Fibroblast of the aortic adventitia (primary cell): ENCODE data around the gene KCNQ1. TPM values are rescaled to one million over a fixed set of nuclear protein-coding genes. Genes with fewer than 3 reads are reported as not detected.

Source experiments
- DNase-seq: peaks from one replicate; pipeline ENCODE4 v3.0.0-alpha.2; 2010; ENCODE audit warnings: low read depth
- H3K4me3 ChIP-seq: 2 replicates; pipeline ENCODE4 v1.5.1; 2011; ENCODE audit warnings: low read depth, mild to moderate bottlenecking, control low read depth, low read length, moderate library complexity
- total RNA-seq: library from RNA; depleted of rRNA; stranded (reverse); fragments of >200 nt; gene quantifications from 2 replicates; pipeline ENCODE4 v1.2.3, GENCODE V29; 2012; ENCODE audit warnings: low replicate concordance
- TF ChIP-seq, protein P1 (sequence below): IDR thresholded peaks from 2 replicates; pipeline ENCODE4 v1.5.1; 2011; ENCODE audit warnings: mild to moderate bottlenecking, low read length, control low read depth, inconsistent platforms; ENCODE audit not compliant: insufficient read depth

The KCNQ1 gene
- total RNA-seq, 1 donor, result not detected

- DNase-seq, result no peak
- TF ChIP-seq, protein P1, sequence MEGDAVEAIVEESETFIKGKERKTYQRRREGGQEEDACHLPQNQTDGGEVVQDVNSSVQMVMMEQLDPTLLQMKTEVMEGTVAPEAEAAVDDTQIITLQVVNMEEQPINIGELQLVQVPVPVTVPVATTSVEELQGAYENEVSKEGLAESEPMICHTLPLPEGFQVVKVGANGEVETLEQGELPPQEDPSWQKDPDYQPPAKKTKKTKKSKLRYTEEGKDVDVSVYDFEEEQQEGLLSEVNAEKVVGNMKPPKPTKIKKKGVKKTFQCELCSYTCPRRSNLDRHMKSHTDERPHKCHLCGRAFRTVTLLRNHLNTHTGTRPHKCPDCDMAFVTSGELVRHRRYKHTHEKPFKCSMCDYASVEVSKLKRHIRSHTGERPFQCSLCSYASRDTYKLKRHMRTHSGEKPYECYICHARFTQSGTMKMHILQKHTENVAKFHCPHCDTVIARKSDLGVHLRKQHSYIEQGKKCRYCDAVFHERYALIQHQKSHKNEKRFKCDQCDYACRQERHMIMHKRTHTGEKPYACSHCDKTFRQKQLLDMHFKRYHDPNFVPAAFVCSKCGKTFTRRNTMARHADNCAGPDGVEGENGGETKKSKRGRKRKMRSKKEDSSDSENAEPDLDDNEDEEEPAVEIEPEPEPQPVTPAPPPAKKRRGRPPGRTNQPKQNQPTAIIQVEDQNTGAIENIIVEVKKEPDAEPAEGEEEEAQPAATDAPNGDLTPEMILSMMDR, result no peak
- H3K4me3 ChIP-seq, result no peak overlapping the region
Measured at GRCh38 chr11:2576549-2576948, 131.7 kb downstream of the KCNQ1 start.

- DNase-seq, result no peak
- H3K4me3 ChIP-seq, result no peak overlapping the region
- TF ChIP-seq, protein P1, result no peak
Measured at GRCh38 chr11:2577031-2577990, 132.5 kb downstream of the KCNQ1 start.

DNA sequence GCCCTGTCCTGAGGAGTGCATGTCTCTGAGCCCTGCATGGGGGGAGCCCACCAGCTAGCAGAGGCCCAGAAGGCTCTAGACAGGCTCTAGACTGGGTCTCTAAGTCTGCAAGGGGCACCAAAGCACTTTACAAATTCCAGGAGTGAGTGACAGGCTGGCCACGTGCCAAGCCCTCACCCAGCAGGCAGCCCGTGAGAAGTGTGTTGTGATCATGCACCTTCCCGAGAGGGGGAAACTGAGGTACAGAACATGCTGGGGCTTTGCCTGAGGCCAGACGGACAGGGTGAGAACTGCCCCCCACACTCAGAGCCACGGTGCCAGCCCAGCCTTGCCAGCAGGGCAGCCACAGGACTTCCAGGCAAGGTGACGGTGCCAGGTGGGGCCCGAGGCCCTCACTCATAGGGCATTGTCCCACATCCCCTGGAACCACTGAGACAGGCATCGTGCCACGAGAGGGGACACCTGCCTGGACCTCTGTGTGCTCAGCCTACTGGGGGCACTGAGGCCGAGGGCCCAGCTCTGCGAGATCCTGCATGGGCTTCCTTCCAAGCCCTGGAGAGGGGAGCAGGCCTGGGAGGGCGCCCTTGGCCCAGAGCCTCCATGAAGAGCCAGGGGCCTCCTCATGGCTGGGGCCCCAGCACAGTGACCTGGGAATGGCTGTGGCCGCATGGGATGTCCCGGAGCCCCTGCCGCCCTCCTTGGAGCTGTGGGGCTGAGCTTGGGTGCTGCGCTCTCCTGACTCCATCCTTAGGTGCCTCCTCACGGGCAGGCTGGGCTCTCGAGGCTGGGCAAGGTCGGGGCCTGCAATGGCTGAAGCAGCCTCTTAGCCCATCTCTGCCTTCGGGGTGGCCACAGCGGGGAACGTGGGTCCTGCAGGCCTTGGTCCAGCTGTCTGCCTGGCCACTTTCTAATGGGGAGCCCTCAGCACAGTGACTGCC, 133.5 kb downstream of the KCNQ1 start:
- no peak overlapping the region for H3K4me3 ChIP-seq
- DNase-seq, result no peak
- TF ChIP-seq, protein P1, result no peak

DNA sequence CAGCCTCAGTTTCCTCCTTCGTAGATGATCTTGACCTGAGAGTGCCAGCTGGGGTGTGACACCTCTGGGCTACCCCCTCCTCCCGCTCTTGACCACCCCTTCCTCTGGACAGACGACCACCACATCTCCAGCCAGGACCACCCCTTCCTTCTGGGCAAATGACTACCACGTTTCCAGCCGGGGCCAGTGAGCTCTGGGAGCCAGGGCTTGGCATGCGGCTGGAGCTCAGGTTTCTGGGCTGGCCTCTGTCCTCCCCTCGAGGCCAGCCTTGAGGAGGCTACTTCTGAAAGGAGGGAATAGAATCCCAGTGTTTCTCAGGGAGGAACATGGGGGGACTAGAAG, 134.1 kb downstream of the KCNQ1 start:
- DNase-seq, result no peak
- no peak overlapping the region for H3K4me3 ChIP-seq
- TF ChIP-seq, protein P1, result no peak

GRCh38 chr11:2579315-2580060, 134.7 kb downstream of the KCNQ1 start:
- DNase-seq, result no peak
- TF ChIP-seq, protein P1, result no peak
- no peak overlapping the region for H3K4me3 ChIP-seq

- no peak overlapping the region for H3K4me3 ChIP-seq
- no peak for DNase-seq
- TF ChIP-seq, protein P1, result no peak
Measured at GRCh38 chr11:2580061-2580421, 135.2 kb downstream of the KCNQ1 start.
